HEK293T (cell line): ENCODE results near the gene BORCS8.
A peak's percentile ranks its signal among the peaks of the same experiment; 100 is the strongest.

Experiments used
- CTCF ChIA-PET: fragments of 350-600 bp; formaldehyde crosslinking; extraction: SDS; loops from one replicate; lab custom pipeline; 2021; ENCODE audit warnings: antibody characterized with exemption, inconsistent platforms; lab: Yijun Ruan, JAX
- POLR2A ChIA-PET: fragments of 350-600 bp; formaldehyde crosslinking; extraction: SDS; loops from one replicate; lab custom pipeline; 2020; ENCODE audit warnings: antibody characterized with exemption, inconsistent platforms; lab: Yijun Ruan, JAX
- DNase-seq: peaks from one replicate; pipeline ENCODE4 v3.0.0; 2012; ENCODE audit warnings: mixed read lengths; ENCODE audit errors: extremely low spot score
- ARNT ChIP-seq: fragments of 450-650 bp; IDR thresholded peaks from 2 replicates; pipeline ENCODE4 v1.6.1; 2017; ENCODE audit warnings: mild to moderate bottlenecking
- BHLHE40 ChIP-seq: fragments of 450-650 bp; IDR thresholded peaks from 2 replicates; pipeline ENCODE4 v1.6.1; 2016; ENCODE audit warnings: mild to moderate bottlenecking, moderate library complexity, borderline replicate concordance
- CTBP1 ChIP-seq: fragments of 450-650 bp; IDR thresholded peaks from 2 replicates; pipeline ENCODE4 v1.6.1; 2016; ENCODE audit warnings: borderline replicate concordance
- ELF4 ChIP-seq: fragments of 450-650 bp; IDR thresholded peaks from 2 replicates; pipeline ENCODE4 v1.6.1; 2017; ENCODE audit warnings: antibody characterized with exemption
- FOXA1 ChIP-seq: fragments of 450-650 bp; IDR thresholded peaks from 2 replicates; pipeline ENCODE4 v1.6.1; 2016; ENCODE audit warnings: mild to moderate bottlenecking
- FOXK2 ChIP-seq: fragments of 450-650 bp; IDR thresholded peaks from 2 replicates; pipeline ENCODE4 v1.6.1; 2016; ENCODE audit warnings: mild to moderate bottlenecking
- FOXM1 ChIP-seq: fragments of 450-650 bp; IDR thresholded peaks from 2 replicates; pipeline ENCODE4 v1.6.1; 2017; ENCODE audit warnings: mild to moderate bottlenecking, borderline replicate concordance
- HDGF ChIP-seq: fragments of 450-650 bp; IDR thresholded peaks from 2 replicates; pipeline ENCODE4 v1.6.1; 2017; ENCODE audit warnings: antibody characterized with exemption, borderline replicate concordance
- L3MBTL2 ChIP-seq: fragments of 450-650 bp; conservative IDR thresholded peaks from 2 replicates; pipeline ENCODE4 v1.6.1; 2016; ENCODE audit warnings: mild to moderate bottlenecking
- LEF1 ChIP-seq: fragments of 450-650 bp; IDR thresholded peaks from 2 replicates; pipeline ENCODE4 v1.6.1; 2017; ENCODE audit warnings: mild to moderate bottlenecking, borderline replicate concordance
- NFRKB ChIP-seq: fragments of 450-650 bp; IDR thresholded peaks from 2 replicates; pipeline ENCODE4 v1.6.1; 2016; ENCODE audit warnings: mild to moderate bottlenecking, moderate library complexity
- SP1 ChIP-seq: fragments of 450-650 bp; IDR thresholded peaks from 2 replicates; pipeline ENCODE4 v1.6.1; 2017
- SUZ12 ChIP-seq: fragments of 450-650 bp; IDR thresholded peaks from 2 replicates; pipeline ENCODE4 v1.6.1; 2016; ENCODE audit warnings: mild to moderate bottlenecking
- TARDBP ChIP-seq: fragments of 450-650 bp; IDR thresholded peaks from 2 replicates; pipeline ENCODE4 v1.6.1; 2016
- ZNF384 ChIP-seq: fragments of 450-650 bp; IDR thresholded peaks from 2 replicates; pipeline ENCODE4 v1.6.1; 2016
- TF ChIP-seq, protein P1 (sequence below): fragments of 450-650 bp; IDR thresholded peaks from 2 replicates; pipeline ENCODE4 v1.6.1; 2016

BORCS8 gene

GRCh38 chr19:19145684-19146608 is 46.0 kb downstream of the BORCS8 start:
- DNase-seq: peak; percentile 82
- ChIA-PET CTCF (interaction anchor here (1.0 to 2.8 kb wide), 3 partner anchors 26 to 219 kb away, joined by 3 to 12 read pairs (median 4); no protein-coding TSS in a partner anchor), POLR2A (no interaction called here)
- TF ChIP-seq FOXA1 (no peak), CTBP1 (no peak), L3MBTL2 (no peak), TARDBP (no peak), FOXM1 (no peak), ELF4 (no peak), FOXK2 (no peak), ARNT (no peak)

DNA sequence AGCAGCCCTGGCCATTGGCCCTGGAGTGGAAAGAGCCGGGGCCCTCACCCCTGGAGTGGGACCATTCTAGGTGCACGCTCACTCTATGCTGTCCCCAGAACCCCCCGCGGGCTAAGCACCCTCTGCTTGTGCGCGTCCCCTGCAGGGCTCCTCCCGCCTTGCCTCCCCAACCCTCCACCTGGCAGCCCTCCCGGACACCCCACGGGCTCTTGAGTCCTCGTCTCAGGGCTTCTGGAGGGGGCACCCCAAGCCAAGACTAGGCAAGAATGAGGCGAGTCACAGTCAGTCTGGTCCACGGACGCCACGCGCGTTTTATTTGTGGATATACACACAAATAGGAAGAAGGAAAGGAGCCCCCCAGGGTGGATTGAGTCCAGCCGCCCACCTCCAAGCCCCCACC is 46.7 kb downstream of the BORCS8 start:
- DNase-seq: no peak
- TF ChIP-seq FOXM1 (no peak), LEF1 (no peak), ARNT (no peak), L3MBTL2 (no peak), ELF4 (no peak), ZNF384 (no peak), BHLHE40 (no peak), CTBP1 (no peak), FOXK2 (no peak), TARDBP (no peak), FOXA1 (no peak), NFRKB (no peak), SUZ12 (no peak), HDGF (no peak), SP1 (no peak)
- TF ChIP-seq, protein P1, sequence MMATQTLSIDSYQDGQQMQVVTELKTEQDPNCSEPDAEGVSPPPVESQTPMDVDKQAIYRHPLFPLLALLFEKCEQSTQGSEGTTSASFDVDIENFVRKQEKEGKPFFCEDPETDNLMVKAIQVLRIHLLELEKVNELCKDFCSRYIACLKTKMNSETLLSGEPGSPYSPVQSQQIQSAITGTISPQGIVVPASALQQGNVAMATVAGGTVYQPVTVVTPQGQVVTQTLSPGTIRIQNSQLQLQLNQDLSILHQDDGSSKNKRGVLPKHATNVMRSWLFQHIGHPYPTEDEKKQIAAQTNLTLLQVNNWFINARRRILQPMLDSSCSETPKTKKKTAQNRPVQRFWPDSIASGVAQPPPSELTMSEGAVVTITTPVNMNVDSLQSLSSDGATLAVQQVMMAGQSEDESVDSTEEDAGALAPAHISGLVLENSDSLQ: no peak
- POLR2A ChIA-PET: no interaction called here
- CTCF ChIA-PET: interaction anchor here (1.0 to 3.0 kb wide), 3 partner anchors 27 to 219 kb away, joined by 3 to 11 read pairs (median 4); no protein-coding TSS in a partner anchor

DNA sequence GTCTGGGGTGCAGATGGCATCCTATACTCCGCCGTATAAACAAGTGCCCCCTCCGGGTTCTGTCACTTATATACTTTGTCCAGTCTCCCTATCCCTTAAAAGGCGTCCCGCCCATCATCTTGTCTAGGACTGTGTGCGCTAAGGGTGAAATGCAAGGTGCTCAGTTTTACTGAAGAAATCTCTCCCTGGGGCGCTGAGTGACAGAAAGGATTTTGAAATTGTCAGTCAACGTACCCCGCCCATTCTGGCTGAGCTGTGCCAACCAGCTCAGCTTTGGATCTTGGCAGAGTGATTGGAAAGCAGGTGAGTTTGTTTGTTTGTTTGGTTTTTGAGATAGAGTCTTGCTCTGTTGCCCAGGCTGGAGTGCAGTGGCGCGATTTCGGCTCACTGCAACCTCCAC is 49.6 kb downstream of the BORCS8 start:
- CTCF ChIA-PET: interaction anchor here (1.5 to 3.0 kb wide), 2 partner anchors 32 to 90 kb away, joined by 3 to 11 read pairs; no protein-coding TSS in a partner anchor

GRCh38 chr19:19140476-19140875 is 51.5 kb downstream of the BORCS8 start:
- TF ChIP-seq FOXA1: no peak
- ChIA-PET CTCF (interaction anchor here (1.4 kb wide), 1 partner anchor 34 kb away, joined by 8 read pairs; no protein-coding TSS in a partner anchor), POLR2A (no interaction called here)
- no peak for DNase-seq

More for the DNA sequence above, 49.6 kb downstream of the BORCS8 start:
- DNase-seq: no peak
- POLR2A ChIA-PET: no interaction called here
- TF ChIP-seq ELF4: no peak
- TF ChIP-seq FOXM1: no peak
- no peak for TF ChIP-seq NFRKB
- TF ChIP-seq CTBP1: no peak
- no peak for TF ChIP-seq ARNT
- no peak for TF ChIP-seq TARDBP

DNA sequence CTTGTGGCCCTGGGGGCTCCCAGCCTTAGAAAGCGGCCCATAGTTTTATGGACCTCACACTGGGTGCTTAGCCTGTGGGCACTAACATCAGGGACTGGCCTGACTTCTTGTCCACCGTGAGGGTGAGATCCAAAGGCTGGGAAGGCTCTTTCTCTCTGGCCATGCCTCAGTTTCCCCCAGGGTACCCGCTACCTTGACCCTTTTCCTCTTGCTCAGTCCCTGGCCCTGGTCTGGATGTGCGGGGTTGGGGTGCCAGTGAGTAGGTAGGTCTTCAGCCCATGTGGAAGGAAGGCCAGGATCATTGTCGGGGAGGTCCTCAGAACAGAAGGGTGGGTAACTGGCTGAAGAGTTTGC is 52.1 kb downstream of the BORCS8 start:
- CTCF ChIA-PET: no interaction called here

More for the DNA sequence above, 52.1 kb downstream of the BORCS8 start:
- no peak for DNase-seq
- no peak for TF ChIP-seq HDGF
- no peak for TF ChIP-seq BHLHE40
- TF ChIP-seq SP1: no peak
- TF ChIP-seq FOXA1: no peak
- TF ChIP-seq ELF4: no peak
- TF ChIP-seq L3MBTL2: no peak
- no peak for TF ChIP-seq LEF1
- TF ChIP-seq NFRKB: no peak
- no peak for TF ChIP-seq TARDBP
- TF ChIP-seq FOXK2: no peak
- TF ChIP-seq ZNF384: no peak
- TF ChIP-seq, protein P1: no peak
- no peak for TF ChIP-seq CTBP1
- no peak for TF ChIP-seq FOXM1
- TF ChIP-seq SUZ12: no peak
- TF ChIP-seq ARNT: no peak
- POLR2A ChIA-PET: no interaction called here
